Measurements from ENCODE around the gene PLTP. TPM values are rescaled to one million over a fixed set of nuclear protein-coding genes. Genes with fewer than 3 reads are reported as not detected.
A peak's percentile ranks its signal among the peaks of the same experiment; 100 is the strongest.

PLTP gene
- total and polyA plus RNA-seq, 2 experiments from 2014 or later = 108 to 160 TPM

GRCh38 chr20:45937765-45938164 lies 25.8 kb upstream of the PLTP start (continued):
- no peak for TF ChIP-seq STAT1 (IDR thresholded peaks at IDR 0.05; ENCODE audit: unreplicated experiment)

GRCh38 chr20:45935416-45936046 lies 23.6 kb upstream of the PLTP start:
- Mint-ChIP-seq H3K27me3 (ENCODE audit: insufficient read depth, low read depth, poor library complexity) (peaks cover 19% of the 10 kb centered on the region), H3K4me1 (peaks cover 39% of the 10 kb centered on the region), H3K4me3 (peak overlapping the region; percentile 89), H3K27ac (peak overlapping the region; percentile 95), H3K9me3 (peaks cover 3% of the 10 kb centered on the region; the same call in 1 of the 3 replicates), H3K36me3 (ENCODE audit: low read depth) (peaks cover 42% of the 10 kb centered on the region)
- H3K4me3 ChIP-seq = peak overlapping the region; percentile 61
- H4K20me1 ChIP-seq (replicated peaks; ENCODE audit: insufficient read depth) = no peaks in the 10 kb centered on the region
- H3K27ac ChIP-seq (ENCODE audit: low read depth) = peak overlapping the region; percentile 68
- no peak for DNase-seq (ENCODE audit: low spot score)
- peaks cover 12% of the 10 kb centered on the region; the same call in 1 of the 2 replicates for H3K36me3 ChIP-seq (ENCODE audit: insufficient read depth)
- no peak overlapping the region for H2AFZ ChIP-seq
- peak overlapping the region; percentile 80 for H3K4me2 ChIP-seq
- H3K4me1 ChIP-seq (ENCODE audit: insufficient read depth) = peaks cover 33% of the 10 kb centered on the region
- H3K9me2 ChIP-seq (ENCODE audit: insufficient read depth) = no peaks in the 10 kb centered on the region
- H3K79me2 ChIP-seq (replicated peaks; ENCODE audit: insufficient read depth) = peaks cover 29% of the 10 kb centered on the region
- TF ChIP-seq POLR2AphosphoS5 (IDR thresholded peaks at IDR 0.05; ENCODE audit: low read depth) (no peak), ZNF114 (CRISPR knock-in tag; IDR thresholded peaks at IDR 0.05) (no peak), EZH2 (IDR thresholded peaks at IDR 0.05; ENCODE audit: low read depth, unreplicated experiment) (no peak), CREB1 (CRISPR knock-in tag; IDR thresholded peaks at IDR 0.05; ENCODE audit: low read depth) (no peak), EZH2phosphoT487 (IDR thresholded peaks at IDR 0.05; ENCODE audit: unreplicated experiment) (no peak), REST (IDR thresholded peaks at IDR 0.05; ENCODE audit: unreplicated experiment) (no peak), NANOG (IDR thresholded peaks at IDR 0.05; ENCODE audit: borderline replicate concordance) (no peak), ETS1 (IDR thresholded peaks at IDR 0.05) (no peak), JUNB (IDR thresholded peaks at IDR 0.05; ENCODE audit: unreplicated experiment) (no peak), CTCF (conservative IDR thresholded peaks at IDR 0.05; ENCODE audit: low read depth in 2 of 2) (no peak), STAT1 (IDR thresholded peaks at IDR 0.05; ENCODE audit: unreplicated experiment) (no peak), ZNF331 (CRISPR knock-in tag; IDR thresholded peaks at IDR 0.05; ENCODE audit: low read depth) (no peak), ZNF462 (CRISPR knock-in tag; IDR thresholded peaks at IDR 0.05) (no peak)
- no peak for ATAC-seq
- H3F3A ChIP-seq (replicated peaks; ENCODE audit: low read depth) = peaks cover 26% of the 10 kb centered on the region
- no peaks in the 10 kb centered on the region for H3K27me3 ChIP-seq (ENCODE audit: insufficient read depth)
